22Rv1 (cell line): ENCODE data around the gene TRIP11.

Source experiments
- ZFX ChIP-seq: fragments of 450-650 bp; IDR thresholded peaks from 2 replicates; pipeline ENCODE4 v1.6.1; 2017; ENCODE audit warnings: antibody characterized with exemption, borderline replicate concordance
- TF ChIP-seq, protein P1 (sequence below): fragments of 450-650 bp; IDR thresholded peaks from 2 replicates; pipeline ENCODE4 v1.5.1; 2017; ENCODE audit warnings: mild to moderate bottlenecking

GRCh38 chr14:91920526-91920925, 119.3 kb downstream of the TRIP11 start:
- no peak for TF ChIP-seq ZFX
- TF ChIP-seq, protein P1, sequence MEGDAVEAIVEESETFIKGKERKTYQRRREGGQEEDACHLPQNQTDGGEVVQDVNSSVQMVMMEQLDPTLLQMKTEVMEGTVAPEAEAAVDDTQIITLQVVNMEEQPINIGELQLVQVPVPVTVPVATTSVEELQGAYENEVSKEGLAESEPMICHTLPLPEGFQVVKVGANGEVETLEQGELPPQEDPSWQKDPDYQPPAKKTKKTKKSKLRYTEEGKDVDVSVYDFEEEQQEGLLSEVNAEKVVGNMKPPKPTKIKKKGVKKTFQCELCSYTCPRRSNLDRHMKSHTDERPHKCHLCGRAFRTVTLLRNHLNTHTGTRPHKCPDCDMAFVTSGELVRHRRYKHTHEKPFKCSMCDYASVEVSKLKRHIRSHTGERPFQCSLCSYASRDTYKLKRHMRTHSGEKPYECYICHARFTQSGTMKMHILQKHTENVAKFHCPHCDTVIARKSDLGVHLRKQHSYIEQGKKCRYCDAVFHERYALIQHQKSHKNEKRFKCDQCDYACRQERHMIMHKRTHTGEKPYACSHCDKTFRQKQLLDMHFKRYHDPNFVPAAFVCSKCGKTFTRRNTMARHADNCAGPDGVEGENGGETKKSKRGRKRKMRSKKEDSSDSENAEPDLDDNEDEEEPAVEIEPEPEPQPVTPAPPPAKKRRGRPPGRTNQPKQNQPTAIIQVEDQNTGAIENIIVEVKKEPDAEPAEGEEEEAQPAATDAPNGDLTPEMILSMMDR: no peak
